Esophagus mucosa (tissue), 1 donor: ENCODE measurements around the gene SMC6. TPM values are rescaled to one million over a fixed set of nuclear protein-coding genes. Genes with fewer than 3 reads are reported as not detected.

Source experiments
- ATAC-seq: fragments of 200-7000 bp; cut with Tn5 transposase; one replicate; pipeline ENCODE4 v1.9.1; 2020
- total RNA-seq: library from RNA; stranded (reverse); gene quantifications from one replicate; pipeline ENCODE4 v1.2.4, GENCODE V29; 2023
- donor health status: DM: yes; HTN: yes; CAD: no.

SMC6 gene
- total RNA-seq, 1 donor from 2014 or later, result 24.4 TPM

DNA sequence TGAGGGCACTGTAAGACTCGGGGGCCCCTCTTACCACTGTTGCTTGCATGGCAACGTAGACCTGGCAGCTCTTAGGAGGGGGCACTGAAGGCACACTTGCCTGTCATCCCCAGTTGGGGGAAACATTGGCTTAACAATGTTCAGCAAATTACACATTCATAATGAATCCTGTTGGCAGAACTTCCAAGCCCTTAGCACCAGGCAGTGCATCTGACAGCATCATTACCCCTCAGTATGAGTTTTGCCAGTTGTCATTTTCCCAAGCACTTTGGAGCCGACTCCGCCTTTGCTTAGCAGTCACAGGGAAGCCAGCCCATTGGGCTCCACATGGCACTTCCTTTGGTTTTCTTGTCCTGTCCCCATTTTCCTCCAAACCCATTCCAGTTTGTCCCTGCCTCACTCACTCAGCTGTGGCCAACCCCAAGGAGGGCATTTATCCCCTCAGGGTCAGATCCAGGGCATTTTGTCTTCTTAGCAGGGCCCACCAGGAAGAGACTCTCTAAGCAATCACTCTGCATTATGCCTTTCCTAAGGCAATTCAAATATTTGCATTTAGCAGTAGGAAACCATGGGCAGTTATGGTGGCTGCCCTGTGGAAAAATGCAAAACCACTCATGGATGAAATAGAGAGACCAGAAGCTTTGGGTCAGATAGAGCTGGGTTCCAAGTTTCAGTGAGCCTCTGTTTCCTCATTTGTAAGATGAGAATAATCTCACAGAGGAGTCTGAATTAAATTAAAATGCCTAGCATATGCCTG, 139.3 kb downstream of the SMC6 start:
- no peak for ATAC-seq

Other genes with a start within 250 kb of the SMC6 start
- gene RAD51AP2, start 235.4 kb downstream of the SMC6 start, total RNA-seq, result 0.16 TPM
- gene VSNL1, start 213.1 kb downstream of the SMC6 start, total RNA-seq, result 65.6 TPM
- 18.1 TPM for gene GEN1, start 328 bp upstream of the SMC6 start, total RNA-seq
- not detected for gene MSGN1, start 62.6 kb upstream of the SMC6 start, total RNA-seq
- 3.4 TPM for gene KCNS3, start 124.9 kb upstream of the SMC6 start, total RNA-seq